Muscle layer of duodenum (tissue), 2 donors: ENCODE measurements around the gene CDH23.

Source experiments
- H3K27ac ChIP-seq: one replicate; pipeline ENCODE4 v1.7.0; 2013; ENCODE audit warnings: mild to moderate bottlenecking, low read length
- H3K27me3 ChIP-seq: one replicate; pipeline ENCODE4 v1.7.0; 2013; ENCODE audit warnings: low read depth, mild to moderate bottlenecking, control low read depth, low read length
- H3K36me3 ChIP-seq, 2 donors: one replicate each; pipeline ENCODE4 v1.7.0; 2013; ENCODE audit warnings: low read length in 2 of 2, control low read depth in 1 of 2, mild to moderate bottlenecking in 1 of 2; ENCODE audit not compliant: insufficient read depth in 2 of 2, control insufficient read depth in 1 of 2
- H3K4me1 ChIP-seq, 2 donors: one replicate each; pipeline ENCODE4 v1.7.0; 2013; ENCODE audit warnings: low read length in 2 of 2, mild to moderate bottlenecking in 2 of 2, control low read depth in 1 of 2, moderate library complexity in 1 of 2; ENCODE audit not compliant: insufficient read depth in 2 of 2, control insufficient read depth in 1 of 2
- H3K4me3 ChIP-seq, 2 donors: one replicate each; pipeline ENCODE4 v1.7.0; 2013; ENCODE audit warnings: low read length in 2 of 2, low read depth in 1 of 2, mild to moderate bottlenecking in 1 of 2
- H3K9me3 ChIP-seq, 2 donors: one replicate each; pipeline ENCODE4 v1.7.0; 2013; ENCODE audit warnings: low read length in 2 of 2, control low read depth in 1 of 2, mild to moderate bottlenecking in 1 of 2; ENCODE audit not compliant: control insufficient read depth in 1 of 2
- donor health status: healthy.

Gene CDH23

GRCh38 chr10:71408436-71409225, 11.9 kb downstream of the CDH23 start:
- no peaks in the 10 kb centered on the region for H3K4me1 ChIP-seq
- peaks cover 0 to 6% of the 10 kb centered on the region in 2 donors for H3K9me3 ChIP-seq
- H3K27me3 ChIP-seq: no peaks in the 10 kb centered on the region
- H3K4me3 ChIP-seq: no peak overlapping the region
- no peak overlapping the region for H3K27ac ChIP-seq
- no peaks in the 10 kb centered on the region for H3K36me3 ChIP-seq

DNA sequence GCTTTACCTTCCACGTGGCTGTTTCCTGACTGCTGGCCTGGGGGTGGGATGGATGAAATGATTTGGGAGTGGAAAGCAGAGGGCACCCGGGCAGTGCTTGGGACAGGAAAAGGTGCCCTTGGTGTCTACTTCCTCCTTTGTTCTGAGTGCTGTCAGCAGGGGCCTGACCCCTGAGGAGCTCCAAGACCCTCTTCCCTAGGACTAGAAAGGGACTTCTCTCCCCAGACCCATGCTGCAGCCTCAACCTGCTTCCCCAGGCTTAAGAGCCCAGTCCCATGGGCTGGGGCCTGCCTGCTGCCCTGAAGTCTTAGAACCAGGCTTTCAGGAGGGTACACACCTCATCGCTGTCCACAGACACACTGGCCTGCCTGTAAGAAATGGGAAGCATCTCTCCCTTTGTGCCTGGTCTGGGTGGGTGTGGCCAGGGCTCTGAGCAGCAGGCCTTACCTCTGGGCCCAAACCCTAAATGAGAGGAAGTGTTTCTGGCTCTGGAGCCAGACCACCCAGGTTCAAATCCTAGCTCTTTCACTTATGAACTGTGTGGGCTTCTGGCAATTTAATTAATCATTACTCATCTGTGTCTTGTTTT, 12.9 kb downstream of the CDH23 start:
- no peaks in the 10 kb centered on the region for H3K27me3 ChIP-seq
- no peaks in the 10 kb centered on the region for H3K4me1 ChIP-seq
- no peaks in the 10 kb centered on the region for H3K36me3 ChIP-seq
- H3K27ac ChIP-seq: no peak overlapping the region
- peaks cover 0 to 6% of the 10 kb centered on the region in 2 donors for H3K9me3 ChIP-seq
- no peak overlapping the region for H3K4me3 ChIP-seq

DNA sequence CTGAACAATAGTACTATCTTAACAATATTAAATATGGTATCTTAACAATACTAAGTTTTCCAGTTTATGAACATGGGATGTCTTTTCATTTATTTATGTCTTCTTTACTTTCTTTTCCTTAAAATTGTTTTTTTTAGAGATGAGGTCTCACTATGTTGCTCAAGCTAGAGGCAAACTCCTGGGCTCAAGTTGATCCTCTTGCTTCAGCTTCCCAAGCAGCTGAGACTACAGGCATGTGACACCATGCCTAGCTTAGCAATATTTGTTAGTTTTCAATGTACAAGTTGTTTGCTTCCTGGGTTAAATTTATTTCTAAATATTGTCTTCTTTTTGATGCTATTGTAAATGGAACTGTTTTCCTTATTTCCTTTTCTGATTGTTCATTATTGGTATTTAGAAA, 16.9 kb downstream of the CDH23 start:
- no peaks in the 10 kb centered on the region for H3K4me1 ChIP-seq
- H3K27ac ChIP-seq: no peak overlapping the region
- H3K4me3 ChIP-seq: no peak overlapping the region
- no peaks in the 10 kb centered on the region for H3K36me3 ChIP-seq
- no peaks in the 10 kb centered on the region for H3K27me3 ChIP-seq
- H3K9me3 ChIP-seq: peaks cover 0 to 6% of the 10 kb centered on the region in 2 donors

DNA sequence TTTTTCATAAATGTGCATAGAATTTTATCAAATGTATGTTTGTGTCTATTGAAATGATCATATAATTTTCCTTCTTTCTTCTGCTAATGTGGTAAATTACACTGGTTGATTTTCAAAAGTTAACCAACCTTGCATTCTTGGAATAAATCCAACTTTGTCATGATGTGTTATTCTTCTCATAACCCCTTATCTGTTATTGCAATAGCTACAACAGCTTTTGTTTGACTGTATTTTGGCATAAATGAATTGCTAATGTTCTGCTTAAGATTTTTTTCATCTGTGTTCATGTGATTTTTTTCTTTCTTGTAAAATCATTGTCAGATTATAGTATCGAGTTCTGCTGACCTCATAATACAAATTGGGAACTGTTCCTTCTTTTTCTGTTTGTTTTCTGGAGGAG, 17.6 kb downstream of the CDH23 start:
- Histone ChIP-seq H3K27me3 (no peaks in the 10 kb centered on the region), H3K4me1 (no peaks in the 10 kb centered on the region), H3K27ac (no peak overlapping the region), H3K36me3 (no peaks in the 10 kb centered on the region), H3K9me3 (peaks cover 0 to 6% of the 10 kb centered on the region in 2 donors), H3K4me3 (no peak overlapping the region)

DNA sequence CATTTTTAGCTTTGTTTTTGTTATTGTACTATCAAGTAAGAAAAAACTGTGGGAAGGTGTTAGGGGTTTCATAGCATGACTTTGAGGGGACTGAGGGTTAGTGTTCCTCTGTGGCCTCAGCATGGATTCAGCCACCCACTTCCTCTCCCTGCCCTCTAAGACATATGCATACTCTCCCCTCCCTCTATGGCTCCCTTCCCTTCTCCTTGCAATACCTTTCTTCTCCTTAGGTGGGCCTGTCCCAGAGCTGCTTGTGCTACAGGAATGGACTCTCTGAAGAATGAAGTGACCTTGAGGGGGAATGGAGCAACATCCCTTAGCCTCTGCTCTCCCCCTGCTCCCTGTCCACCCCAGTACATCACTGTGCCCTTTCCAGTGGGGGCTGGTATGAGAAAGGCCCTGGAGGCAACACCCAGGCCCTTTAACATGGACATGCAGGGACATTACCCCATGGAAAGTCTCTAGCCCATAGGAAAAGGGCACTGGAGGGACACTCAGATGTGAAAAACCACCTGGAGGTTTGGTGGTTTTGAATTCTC, 22.4 kb downstream of the CDH23 start:
- Histone ChIP-seq H3K27ac (no peak overlapping the region), H3K4me1 (no peaks in the 10 kb centered on the region), H3K4me3 (no peak overlapping the region), H3K27me3 (no peaks in the 10 kb centered on the region), H3K36me3 (no peaks in the 10 kb centered on the region), H3K9me3 (no peaks in the 10 kb centered on the region)

GRCh38 chr10:71419750-71420149, 23.0 kb downstream of the CDH23 start:
- Histone ChIP-seq H3K9me3 (no peaks in the 10 kb centered on the region), H3K36me3 (no peaks in the 10 kb centered on the region), H3K27me3 (no peaks in the 10 kb centered on the region), H3K4me1 (no peaks in the 10 kb centered on the region), H3K4me3 (no peak overlapping the region), H3K27ac (no peak overlapping the region)

DNA sequence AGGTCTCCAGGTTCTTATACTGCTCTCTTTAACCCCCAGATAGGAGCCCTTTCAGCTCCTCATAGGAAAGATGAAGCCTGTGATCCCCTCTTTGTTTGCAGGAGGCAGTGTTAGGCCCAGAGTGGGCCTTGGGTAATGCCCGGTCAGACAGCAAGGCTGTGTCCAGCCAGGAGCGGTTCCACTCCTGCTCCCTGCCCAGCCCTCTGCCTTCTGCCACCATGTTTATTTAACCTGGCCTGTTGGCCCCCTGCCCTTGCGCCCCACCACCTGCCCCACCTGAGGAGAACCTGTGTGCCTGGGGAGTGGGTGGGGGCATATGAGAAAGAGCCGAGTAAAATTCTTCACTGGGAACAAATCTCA, 24.3 kb downstream of the CDH23 start:
- H3K9me3 ChIP-seq: no peaks in the 10 kb centered on the region
- H3K27ac ChIP-seq: no peak overlapping the region
- no peak overlapping the region for H3K4me3 ChIP-seq
- H3K27me3 ChIP-seq: no peaks in the 10 kb centered on the region
- no peaks in the 10 kb centered on the region for H3K36me3 ChIP-seq
- no peaks in the 10 kb centered on the region for H3K4me1 ChIP-seq

DNA sequence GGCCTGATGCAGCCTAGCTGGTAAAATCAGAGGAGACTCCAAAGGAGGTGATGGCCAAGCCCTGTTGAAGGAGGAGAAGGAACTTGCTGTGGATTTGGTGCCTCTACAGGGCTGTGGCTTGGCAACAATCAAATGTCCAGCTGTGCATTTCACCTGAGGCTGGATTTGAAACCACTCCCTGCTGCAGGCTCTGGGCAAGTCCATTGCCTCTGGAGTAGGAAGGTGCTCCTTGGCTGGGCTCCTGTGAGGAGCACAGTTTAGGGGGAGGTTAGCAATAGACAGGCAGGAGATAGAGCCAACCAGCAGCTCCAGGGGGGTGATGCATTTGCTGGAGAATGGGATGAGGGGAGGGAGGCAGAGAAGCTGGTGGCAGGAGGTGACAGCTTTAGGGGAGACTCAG, 26.5 kb downstream of the CDH23 start:
- Histone ChIP-seq H3K36me3 (no peaks in the 10 kb centered on the region), H3K27ac (no peak overlapping the region), H3K9me3 (no peaks in the 10 kb centered on the region), H3K4me1 (no peaks in the 10 kb centered on the region), H3K4me3 (no peak overlapping the region), H3K27me3 (no peaks in the 10 kb centered on the region)

DNA sequence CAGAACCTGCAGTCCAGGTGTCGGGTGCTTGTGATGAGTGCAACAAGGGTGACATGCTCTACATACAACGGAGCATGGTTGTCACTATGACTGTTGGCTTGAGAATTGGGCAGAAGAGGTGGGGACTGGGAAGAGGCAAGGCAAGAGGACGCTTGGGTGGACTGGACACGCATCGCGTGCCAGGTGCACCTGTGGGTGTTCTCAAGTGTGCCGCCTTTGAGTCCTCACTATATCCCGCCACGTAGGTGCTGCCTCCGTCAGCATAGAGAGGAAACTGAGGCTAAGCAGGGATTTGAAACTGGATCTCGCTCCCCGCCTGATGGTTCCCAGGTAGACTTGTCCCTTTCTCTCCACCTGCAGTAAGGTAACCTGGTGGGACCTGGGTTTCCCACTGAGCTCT, 27.2 kb downstream of the CDH23 start:
- Histone ChIP-seq H3K4me1 (no peaks in the 10 kb centered on the region), H3K9me3 (no peaks in the 10 kb centered on the region), H3K27ac (no peak overlapping the region), H3K27me3 (no peaks in the 10 kb centered on the region), H3K4me3 (no peak overlapping the region), H3K36me3 (no peaks in the 10 kb centered on the region)

- no peaks in the 10 kb centered on the region for H3K27me3 ChIP-seq
- no peak overlapping the region for H3K4me3 ChIP-seq
- no peaks in the 10 kb centered on the region for H3K36me3 ChIP-seq
- H3K9me3 ChIP-seq: no peaks in the 10 kb centered on the region
- no peaks in the 10 kb centered on the region for H3K4me1 ChIP-seq
- H3K27ac ChIP-seq: no peak overlapping the region
Measured at GRCh38 chr10:71424496-71425194, 27.9 kb downstream of the CDH23 start.

- Histone ChIP-seq H3K4me1 (no peaks in the 10 kb centered on the region), H3K9me3 (no peaks in the 10 kb centered on the region), H3K27ac (no peak overlapping the region), H3K27me3 (no peaks in the 10 kb centered on the region), H3K4me3 (no peak overlapping the region), H3K36me3 (no peaks in the 10 kb centered on the region)
Measured at GRCh38 chr10:71426058-71426605, 29.4 kb downstream of the CDH23 start.
